KOPT-K1 (cell line): ENCODE data around the gene VWA5B2.

Experiments
- H3K27ac ChIP-seq: fragments of 200-600 bp; sonication (generic); 2 replicates; pipeline ENCODE4 v1.5.1; 2016; ENCODE audit warnings: antibody characterized with exemption, mild to moderate bottlenecking, low read depth, low read length; ENCODE audit not compliant: poor library complexity, severe bottlenecking
- H3K36me3 ChIP-seq: fragments of 200-600 bp; sonication (generic); 2 replicates; pipeline ENCODE4 v1.5.1; 2017; ENCODE audit warnings: antibody characterized with exemption, mild to moderate bottlenecking, low read length, moderate library complexity; ENCODE audit not compliant: insufficient read depth
- H3K9me3 ChIP-seq: fragments of 200-600 bp; sonication (generic); 2 replicates; pipeline ENCODE4 v1.5.1; 2017; ENCODE audit warnings: antibody characterized with exemption, low read length, mild to moderate bottlenecking; ENCODE audit not compliant: insufficient read depth, poor library complexity, severe bottlenecking

VWA5B2 gene

GRCh38 chr3:184234671-184235380 is 5.4 kb downstream of the VWA5B2 start:
- H3K27ac ChIP-seq: no peak overlapping the region
- no peaks in the 10 kb centered on the region for H3K9me3 ChIP-seq
- no peaks in the 10 kb centered on the region for H3K36me3 ChIP-seq

DNA sequence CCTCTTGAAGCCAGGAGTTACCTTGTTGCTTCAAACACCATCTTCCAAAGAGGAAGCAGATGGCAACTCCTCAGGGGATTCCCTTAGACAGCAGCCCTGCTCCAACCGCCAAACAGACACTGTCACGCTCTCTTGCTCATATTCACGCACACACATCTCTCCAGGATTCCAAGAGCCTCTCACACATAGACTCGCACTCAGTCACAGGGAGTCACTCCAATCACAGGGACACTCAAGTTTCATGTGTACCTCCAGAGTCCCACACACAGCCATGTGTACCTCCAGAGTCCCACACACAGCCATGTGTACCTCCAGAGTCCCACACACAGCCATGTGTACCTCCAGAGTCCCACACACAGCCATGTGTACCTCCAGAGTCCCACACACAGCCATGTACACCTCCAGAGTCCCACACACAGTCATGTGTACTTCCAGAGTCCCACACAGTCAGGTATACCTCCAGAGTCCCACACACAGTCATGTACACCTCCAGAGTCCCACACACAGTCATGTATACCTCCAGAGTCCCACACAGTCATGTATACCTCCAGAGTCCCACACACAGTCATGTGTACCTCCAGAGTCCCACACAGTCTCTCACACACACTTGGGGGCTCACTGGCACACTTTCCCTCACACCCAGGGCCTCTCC is 6.1 kb downstream of the VWA5B2 start:
- Histone ChIP-seq H3K27ac (no peak overlapping the region), H3K9me3 (no peaks in the 10 kb centered on the region), H3K36me3 (no peaks in the 10 kb centered on the region)

DNA sequence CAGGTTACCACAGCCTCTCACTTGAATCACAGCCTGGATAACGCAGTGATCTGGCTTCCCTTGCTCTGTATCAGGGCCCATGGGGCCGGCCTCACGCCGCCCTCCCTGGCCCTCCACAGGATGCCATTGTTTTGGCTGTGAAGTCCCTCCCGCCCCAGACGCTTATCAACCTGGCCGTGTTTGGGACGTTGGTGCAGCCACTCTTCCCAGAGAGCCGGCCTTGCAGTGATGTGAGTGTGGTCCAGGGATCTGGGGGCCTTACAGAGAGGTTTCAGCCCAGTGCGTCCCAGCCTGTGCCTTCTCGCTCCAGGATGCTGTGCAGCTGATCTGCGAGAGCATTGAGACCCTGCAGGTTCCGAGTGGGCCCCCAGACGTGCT is 6.6 kb downstream of the VWA5B2 start:
- Histone ChIP-seq H3K27ac (no peak overlapping the region), H3K36me3 (no peaks in the 10 kb centered on the region), H3K9me3 (no peaks in the 10 kb centered on the region)

- no peak overlapping the region for H3K27ac ChIP-seq
- H3K9me3 ChIP-seq: no peaks in the 10 kb centered on the region
Measured at GRCh38 chr3:184236636-184237035, 7.3 kb downstream of the VWA5B2 start.

GRCh38 chr3:184237211-184237610 is 7.8 kb downstream of the VWA5B2 start:
- Histone ChIP-seq H3K27ac (no peak overlapping the region), H3K9me3 (no peaks in the 10 kb centered on the region), H3K36me3 (peaks cover 10% of the 10 kb centered on the region; the same call in 1 of the 2 replicates)

More at GRCh38 chr3:184236636-184237035, 7.3 kb downstream of the VWA5B2 start:
- H3K36me3 ChIP-seq: peaks cover 4% of the 10 kb centered on the region; the same call in 1 of the 2 replicates

DNA sequence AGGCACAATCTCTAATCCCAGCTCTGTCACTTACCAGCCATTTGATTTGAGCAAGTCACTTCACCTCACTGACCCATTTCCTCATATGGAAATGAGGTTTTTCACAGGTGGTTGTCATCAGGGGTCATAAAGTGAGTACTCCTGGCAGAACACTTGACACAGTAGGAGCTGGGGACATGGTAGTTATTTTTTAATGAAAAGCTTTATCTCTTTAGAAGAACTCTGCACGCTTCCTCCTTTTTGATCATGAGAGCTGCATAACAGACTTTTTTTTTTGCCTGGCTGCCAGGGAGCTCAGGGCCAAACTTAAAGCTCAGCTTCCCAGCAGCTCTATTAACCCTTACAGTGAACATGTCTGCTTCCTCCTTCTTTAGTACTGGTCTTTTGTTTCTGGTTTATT is 8.4 kb downstream of the VWA5B2 start:
- Histone ChIP-seq H3K27ac (no peak overlapping the region), H3K36me3 (peaks cover 16% of the 10 kb centered on the region)

DNA sequence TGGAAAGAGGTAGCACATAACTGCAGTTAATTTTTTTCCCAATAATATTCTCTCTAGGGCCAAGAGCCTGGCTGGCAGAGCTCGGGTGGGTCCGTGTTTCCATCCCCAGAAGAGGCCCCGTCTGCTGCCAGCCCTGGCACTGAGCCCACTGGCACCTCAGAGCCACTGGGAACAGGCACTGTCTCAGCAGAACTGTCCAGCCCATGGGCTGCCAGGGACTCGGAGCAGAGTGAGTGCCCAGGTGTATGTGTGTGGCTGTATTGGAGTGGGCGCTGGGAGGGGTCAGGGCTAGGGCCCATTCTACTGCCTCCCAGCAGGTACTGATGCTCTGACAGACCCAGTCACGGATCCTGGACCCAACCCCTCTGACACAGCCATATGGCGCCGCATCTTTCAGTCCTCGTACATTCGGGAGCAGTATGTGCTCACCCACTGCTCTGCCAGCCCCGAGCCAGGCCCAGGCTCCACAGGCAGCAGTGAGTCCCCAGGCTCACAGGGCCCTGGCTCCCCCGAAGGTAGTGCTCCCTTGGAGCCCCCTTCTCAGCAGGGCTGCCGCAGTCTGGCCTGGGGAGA is 8.9 kb downstream of the VWA5B2 start:
- Histone ChIP-seq H3K9me3 (no peaks in the 10 kb centered on the region), H3K27ac (no peak overlapping the region), H3K36me3 (peaks cover 21% of the 10 kb centered on the region)

More for the DNA sequence above, 8.4 kb downstream of the VWA5B2 start:
- H3K9me3 ChIP-seq: no peaks in the 10 kb centered on the region

DNA sequence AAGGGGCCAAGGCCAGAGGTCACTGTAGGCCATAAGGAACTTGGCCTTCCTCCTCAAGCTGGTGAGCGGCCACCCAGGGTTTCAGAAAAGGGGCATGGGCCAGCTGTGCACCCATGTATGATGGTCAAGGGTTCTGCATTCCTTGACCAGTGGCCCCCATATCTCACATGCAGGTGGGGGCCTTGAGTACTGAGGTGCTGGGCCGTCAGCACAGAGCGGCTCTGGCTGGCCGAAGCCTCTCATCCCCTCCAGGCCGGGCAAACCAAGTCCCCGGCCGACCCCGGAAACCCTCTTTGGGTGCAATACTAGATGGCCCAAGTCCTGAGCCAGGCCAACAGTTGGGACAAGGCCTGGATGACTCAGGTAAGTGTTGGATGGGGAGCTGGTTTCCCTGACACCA is 9.8 kb downstream of the VWA5B2 start:
- H3K36me3 ChIP-seq: peaks cover 30% of the 10 kb centered on the region
- H3K9me3 ChIP-seq: no peaks in the 10 kb centered on the region
- H3K27ac ChIP-seq: no peak overlapping the region

DNA sequence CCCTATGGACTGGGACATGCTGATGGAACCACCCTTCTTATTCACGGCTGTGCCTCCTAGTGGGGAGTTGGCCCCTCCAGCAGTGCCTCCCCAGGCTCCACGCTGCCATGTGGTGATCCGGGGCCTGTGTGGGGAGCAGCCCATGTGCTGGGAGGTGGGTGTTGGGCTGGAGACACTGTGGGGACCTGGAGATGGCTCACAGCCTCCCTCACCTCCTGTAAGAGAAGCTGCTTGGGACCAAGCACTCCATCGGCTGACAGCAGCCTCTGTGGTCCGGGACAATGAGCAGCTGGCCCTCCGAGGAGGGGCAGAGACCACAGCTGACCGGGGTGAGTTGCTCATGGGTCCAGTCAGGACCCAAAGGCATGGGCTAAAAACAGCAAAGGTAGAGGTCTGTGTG is 10.3 kb downstream of the VWA5B2 start:
- H3K9me3 ChIP-seq: no peaks in the 10 kb centered on the region
- peaks cover 35% of the 10 kb centered on the region for H3K36me3 ChIP-seq
- H3K27ac ChIP-seq: no peak overlapping the region

- peaks cover 44% of the 10 kb centered on the region for H3K36me3 ChIP-seq
- no peaks in the 10 kb centered on the region for H3K9me3 ChIP-seq
- H3K27ac ChIP-seq: no peak overlapping the region
Measured at GRCh38 chr3:184240384-184241140, 11.2 kb downstream of the VWA5B2 start.

GRCh38 chr3:184241141-184241446 is 11.7 kb downstream of the VWA5B2 start:
- Histone ChIP-seq H3K36me3 (peaks cover 49% of the 10 kb centered on the region), H3K27ac (no peak overlapping the region), H3K9me3 (no peaks in the 10 kb centered on the region)

DNA sequence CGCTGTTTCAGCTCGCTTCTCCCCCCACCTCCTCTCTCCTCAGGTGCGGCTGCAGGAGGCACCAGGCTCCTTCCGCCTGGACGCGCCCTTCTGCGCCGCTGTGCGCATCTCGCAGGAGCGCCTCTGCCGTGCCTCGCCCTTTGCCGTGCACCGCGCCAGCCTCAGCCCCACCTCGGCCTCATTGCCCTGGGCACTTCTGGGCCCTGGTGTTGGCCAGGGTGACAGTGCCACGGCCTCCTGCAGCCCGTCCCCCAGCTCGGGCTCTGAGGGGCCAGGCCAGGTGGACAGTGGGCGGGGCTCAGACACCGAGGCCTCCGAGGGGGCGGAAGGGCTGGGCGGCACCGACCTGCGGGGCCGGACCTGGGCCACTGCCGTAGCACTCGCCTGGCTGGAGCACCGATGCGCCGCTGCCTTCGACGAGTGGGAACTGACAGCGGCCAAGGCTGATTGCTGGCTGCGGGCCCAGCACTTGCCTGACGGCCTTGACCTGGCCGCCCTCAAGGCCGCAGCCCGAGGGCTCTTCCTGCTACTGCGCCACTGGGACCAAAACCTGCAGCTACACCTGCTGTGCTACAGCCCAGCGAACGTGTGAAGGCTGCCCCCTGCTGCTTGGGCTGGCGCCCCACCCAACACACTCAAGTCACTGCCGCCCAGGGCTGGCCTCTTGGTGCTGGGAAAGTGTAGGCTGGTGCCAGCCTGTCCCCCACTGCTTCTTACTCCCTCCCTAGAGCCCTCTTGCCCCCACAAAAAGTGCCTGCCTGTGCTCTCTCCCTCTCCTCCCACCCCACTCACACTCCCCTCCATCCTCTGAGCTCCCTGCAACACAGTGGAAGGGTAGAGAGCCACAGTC is 12.3 kb downstream of the VWA5B2 start:
- H3K27ac ChIP-seq: no peak overlapping the region

DNA sequence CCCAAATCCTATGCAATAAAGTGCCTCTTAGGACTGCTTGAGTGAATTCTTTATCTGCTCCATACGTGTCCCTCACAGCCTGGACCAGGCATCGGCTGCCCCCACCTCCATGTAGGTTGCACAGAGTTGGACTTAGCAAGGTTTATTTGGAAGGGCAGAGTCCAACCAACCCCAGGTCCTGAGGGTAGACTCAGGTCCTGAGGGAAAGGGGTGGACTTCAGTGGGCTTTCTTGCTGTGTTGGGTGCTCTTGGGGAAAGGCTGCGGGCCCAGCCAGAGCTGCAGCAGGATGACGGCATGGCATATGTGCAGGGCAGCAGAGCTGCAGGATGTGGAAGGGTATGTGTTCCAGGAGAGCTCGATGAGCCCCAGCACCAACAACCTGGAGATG is 12.9 kb downstream of the VWA5B2 start:
- Histone ChIP-seq H3K27ac (no peak overlapping the region), H3K36me3 (peaks cover 51% of the 10 kb centered on the region), H3K9me3 (no peaks in the 10 kb centered on the region)

More for the DNA sequence above, 12.3 kb downstream of the VWA5B2 start:
- Histone ChIP-seq H3K9me3 (no peaks in the 10 kb centered on the region), H3K36me3 (peaks cover 51% of the 10 kb centered on the region)

GRCh38 chr3:184248454-184249411 is 19.3 kb downstream of the VWA5B2 start, which contains the start of gene ALG3:
Gene ALG3, minus strand, starts transcription at chr3:184248962. Its CDS starts 22 bp downstream, at chr3:184248940.
- Histone ChIP-seq H3K27ac (peak within 1 kb of the TSS; percentile 79), H3K9me3 (no peaks in the 10 kb centered on the region), H3K36me3 (peaks cover 26% of the 10 kb centered on the region)
